ENCODE results near the gene TMEM158.

Gene TMEM158

DNA sequence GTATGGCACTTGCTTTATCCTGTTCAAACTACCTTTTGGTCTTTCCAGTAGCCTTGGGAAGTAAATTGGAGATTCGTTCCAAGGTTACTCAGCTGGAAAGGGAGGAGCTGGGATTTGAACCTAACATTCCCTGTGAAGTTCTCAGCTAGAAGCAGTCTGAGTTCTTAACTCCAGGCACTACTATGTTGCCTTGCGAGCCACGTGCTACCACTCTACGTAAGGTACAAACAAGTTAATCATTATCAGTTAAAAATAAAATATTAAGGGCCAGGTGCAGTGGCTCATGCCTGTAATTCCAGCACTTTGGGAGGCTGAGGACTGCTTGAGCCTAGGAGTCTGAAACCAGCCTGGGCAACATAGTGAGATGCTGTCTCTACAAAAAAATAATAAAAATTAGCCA is 49.2 kb downstream of the TMEM158 start:
- H3K4me2 ChIP-seq (ENCODE audit: low read depth, low read length): no peak overlapping the region
- H3K4me1 ChIP-seq (ENCODE audit: low read length): no peaks in the 10 kb centered on the region
- no peak overlapping the region for H2AFZ ChIP-seq (ENCODE audit: low read length)
- no peak for DNase-seq
- no peaks in the 10 kb centered on the region for H3F3A ChIP-seq (ENCODE audit: insufficient read depth, low read length)
- TF ChIP-seq EZH2phosphoT487 (IDR thresholded peaks at IDR 0.05; ENCODE audit: low read length): no peak
- TF ChIP-seq, protein P1, sequence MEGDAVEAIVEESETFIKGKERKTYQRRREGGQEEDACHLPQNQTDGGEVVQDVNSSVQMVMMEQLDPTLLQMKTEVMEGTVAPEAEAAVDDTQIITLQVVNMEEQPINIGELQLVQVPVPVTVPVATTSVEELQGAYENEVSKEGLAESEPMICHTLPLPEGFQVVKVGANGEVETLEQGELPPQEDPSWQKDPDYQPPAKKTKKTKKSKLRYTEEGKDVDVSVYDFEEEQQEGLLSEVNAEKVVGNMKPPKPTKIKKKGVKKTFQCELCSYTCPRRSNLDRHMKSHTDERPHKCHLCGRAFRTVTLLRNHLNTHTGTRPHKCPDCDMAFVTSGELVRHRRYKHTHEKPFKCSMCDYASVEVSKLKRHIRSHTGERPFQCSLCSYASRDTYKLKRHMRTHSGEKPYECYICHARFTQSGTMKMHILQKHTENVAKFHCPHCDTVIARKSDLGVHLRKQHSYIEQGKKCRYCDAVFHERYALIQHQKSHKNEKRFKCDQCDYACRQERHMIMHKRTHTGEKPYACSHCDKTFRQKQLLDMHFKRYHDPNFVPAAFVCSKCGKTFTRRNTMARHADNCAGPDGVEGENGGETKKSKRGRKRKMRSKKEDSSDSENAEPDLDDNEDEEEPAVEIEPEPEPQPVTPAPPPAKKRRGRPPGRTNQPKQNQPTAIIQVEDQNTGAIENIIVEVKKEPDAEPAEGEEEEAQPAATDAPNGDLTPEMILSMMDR (IDR thresholded peaks at IDR 0.05; ENCODE audit: low read length): no peak
- TF ChIP-seq EZH2 (optimal IDR thresholded peaks at IDR 0.05; ENCODE audit: low read depth, low read length): no peak
- H3K4me3 ChIP-seq (ENCODE audit: low read length): no peak overlapping the region
- H3K9me2 ChIP-seq (replicated peaks; ENCODE audit: insufficient read depth, low read length): no peaks in the 10 kb centered on the region
- H3K27me3 ChIP-seq (replicated peaks; ENCODE audit: insufficient read depth, low read length): no peaks in the 10 kb centered on the region
- H3K9me3 ChIP-seq (replicated peaks; ENCODE audit: insufficient read depth, low read length): no peaks in the 10 kb centered on the region
- H4K20me1 ChIP-seq (ENCODE audit: insufficient read depth, low read length): no peaks in the 10 kb centered on the region
- H3K36me3 ChIP-seq (replicated peaks; ENCODE audit: insufficient read depth, low read length): no peaks in the 10 kb centered on the region
- H3K79me2 ChIP-seq (ENCODE audit: low read length): no peaks in the 10 kb centered on the region
- H3K27ac ChIP-seq (ENCODE audit: low read length): no peak overlapping the region
- H3K9ac ChIP-seq (ENCODE audit: low read length): no peak overlapping the region
